Caco-2 (cell line): ENCODE data around the gene SEC11A. TPM values are rescaled to one million over a fixed set of nuclear protein-coding genes. Genes with fewer than 3 reads are reported as not detected.
A peak's percentile ranks its signal among the peaks of the same experiment; 100 is the strongest.

Source experiments
- Bru-seq: library from RNA; stranded (reverse); fragments of 400-500 nt; gene quantifications from one replicate; lab custom pipeline; 2021; lab: Mats Ljungman, UMichigan
- BruChase-seq, 2 experiments: library from RNA; stranded (reverse); fragments of 400-500 nt; gene quantifications; one replicate each; lab custom pipeline; 2021; lab: Mats Ljungman, UMichigan
- BruUV-seq: library from RNA; stranded (reverse); fragments of 400-500 nt; replicated peaks from 2 replicates; lab custom pipeline; 2021; lab: Mats Ljungman, UMichigan
- CTCF ChIA-PET: fragments of 300-600 bp; sonication (Branson Sonifier 250); formaldehyde crosslinking; loops from one replicate; lab custom pipeline; 2022; ENCODE audit warnings: antibody characterized with exemption; lab: Charles Lee
- POLR2A ChIA-PET: fragments of 300-600 bp; sonication (Branson Sonifier 250); formaldehyde crosslinking; loops from one replicate; lab custom pipeline; 2022; ENCODE audit warnings: antibody characterized with exemption; lab: Charles Lee
- DNase-seq, 2 experiments: peaks; one replicate each; pipeline versions ENCODE4 v3.0.0 to v3.0.0-alpha.2; 2020 to 2022
- H3K27me3 ChIP-seq: replicated peaks from 2 replicates; pipeline ENCODE4 v1.6.0; 2011; ENCODE audit warnings: low read length; ENCODE audit not compliant: control insufficient read depth, insufficient read depth
- H3K36me3 ChIP-seq: 2 replicates; pipeline ENCODE4 v1.5.1; 2011; ENCODE audit warnings: low read length; ENCODE audit not compliant: control insufficient read depth, insufficient read depth
- H3K4me1 ChIP-seq: fragments of 250-450 bp; sonication (Bioruptor Pico); 2 replicates; pipeline ENCODE4 v1.5.1; 2020; ENCODE audit warnings: mild to moderate bottlenecking
- H3K4me3 ChIP-seq: 2 replicates; pipeline ENCODE4 v1.5.1; 2011; ENCODE audit warnings: low read depth, mild to moderate bottlenecking, control low read depth, low read length
- H3K9me3 ChIP-seq: fragments of 250-450 bp; sonication (Bioruptor Pico); 2 replicates; pipeline ENCODE4 v1.5.1; 2020; ENCODE audit warnings: mild to moderate bottlenecking, moderate library complexity
- H3K27ac Mint-ChIP-seq: one replicate; pipeline ENCODE4 v1.8.0; 2022; ENCODE audit warnings: mixed read lengths; ENCODE audit not compliant: unreplicated experiment
- H3K27me3 Mint-ChIP-seq: one replicate; pipeline ENCODE4 v1.8.0; 2022; ENCODE audit warnings: mixed read lengths; ENCODE audit not compliant: insufficient read depth, unreplicated experiment
- H3K36me3 Mint-ChIP-seq: one replicate; pipeline ENCODE4 v1.8.0; 2022; ENCODE audit warnings: mild to moderate bottlenecking, mixed read lengths; ENCODE audit not compliant: insufficient read depth, unreplicated experiment
- H3K4me1 Mint-ChIP-seq: one replicate; pipeline ENCODE4 v1.8.0; 2022; ENCODE audit warnings: low read depth, mixed read lengths; ENCODE audit not compliant: unreplicated experiment
- H3K4me3 Mint-ChIP-seq: one replicate; pipeline ENCODE4 v1.8.0; 2022; ENCODE audit warnings: mild to moderate bottlenecking, moderate library complexity, mixed read lengths; ENCODE audit not compliant: unreplicated experiment
- H3K9me3 Mint-ChIP-seq: one replicate; pipeline ENCODE4 v1.8.0; 2022; ENCODE audit warnings: mixed read lengths; ENCODE audit not compliant: unreplicated experiment
- intact Hi-C: fragments of 100-400 bp; cut with micrococcal nuclease; formaldehyde crosslinking; loops from one replicate; pipeline ENCODE4 v1.10.0; 2022; ENCODE audit not compliant: unreplicated experiment
- long read RNA-seq: library from polyadenylated mRNA; stranded (forward); transcript quantifications from one replicate; pipeline ENCODE4 v2.0.0, GENCODE V29; 2022
- total RNA-seq: library from RNA; stranded (reverse); gene quantifications from 2 replicates; pipeline ENCODE4 v1.2.3, GENCODE V29; 2022
- TF ChIP-seq, protein P1 (sequence below), 2 experiments: fragments of 200-600 bp in 1 of 2; IDR thresholded peaks; 1 replicate in 1 of 2; 2 replicates in 1 of 2; pipeline versions ENCODE4 v1.5.1 to v1.8.0; 2011 to 2022; ENCODE audit warnings: antibody characterized with exemption in 1 of 2, control low read depth in 1 of 2, inconsistent platforms in 1 of 2, low read depth in 1 of 2, low read length in 1 of 2, mild to moderate bottlenecking in 1 of 2, moderate library complexity in 1 of 2; ENCODE audit not compliant: insufficient read depth in 1 of 2, severe bottlenecking in 1 of 2, unreplicated experiment in 1 of 2

Gene SEC11A
- 200 and 211 TPM in 2 replicates for total RNA-seq
- percentile 89 among the genes with signal in this experiment for Bru-seq, nascent RNA
- BruChase-seq, experiment 1, labeled RNA remaining after a 2-hour chase, result percentile 86 among the genes with signal in this experiment
- percentile 90 among the genes with signal in this experiment for BruChase-seq, experiment 2, labeled RNA remaining after a 6-hour chase
- long read RNA-seq, transcript SEC11A-202 (7 exons, 1,223 nt), result minor isoform, 5 of 171 reads
- long read RNA-seq, transcript SEC11A-201 (6 exons, 1,656 nt), result major isoform, 147 of 171 reads
- long read RNA-seq, partial matches to known transcripts, result 2 of 171 reads
- long read RNA-seq, other reads (novel, unspliced or antisense), result 6 of 171 reads

DNA sequence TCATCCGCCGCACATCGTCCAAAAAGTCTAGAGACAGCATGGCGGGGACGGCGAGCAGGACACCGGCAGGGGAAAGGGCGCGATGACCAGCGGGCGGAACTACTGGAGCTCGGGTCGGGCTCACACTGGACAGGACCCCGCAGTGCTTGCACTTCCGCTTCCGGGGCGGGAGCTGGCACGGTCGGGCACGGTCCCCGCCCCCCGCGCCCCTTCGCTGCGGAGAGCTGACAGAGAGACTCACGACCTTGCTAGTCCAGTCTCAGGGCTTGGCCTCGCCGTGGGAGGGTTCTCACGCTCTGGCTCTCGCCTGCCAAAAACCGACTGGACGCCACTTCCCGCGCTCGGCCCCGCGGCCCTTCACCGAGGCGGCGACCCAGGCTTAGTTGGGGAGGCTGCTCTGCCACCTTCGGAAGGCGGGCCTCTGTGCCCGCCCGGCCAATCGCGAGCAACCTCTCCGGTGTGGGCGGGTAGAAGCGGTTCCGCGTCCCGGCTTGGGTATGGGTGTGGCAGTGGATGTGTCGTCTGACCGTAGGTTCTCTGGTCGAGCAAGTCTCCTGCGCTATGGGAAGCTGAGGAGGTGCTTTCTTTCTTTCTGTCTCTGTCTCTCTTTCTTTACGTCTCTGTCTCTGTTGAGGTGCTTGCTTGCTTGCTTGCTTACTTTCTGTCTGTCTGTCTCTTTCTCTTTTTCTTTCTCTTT lies at the start of gene SEC11A:
TSS of gene SEC11A (minus strand) at position 104 of the 697 bp plus-strand sequence. CDS start at position 40, 64 bp downstream.
- no peaks in the 10 kb centered on the region for H3K36me3 ChIP-seq
- peak within 1 kb of the TSS; percentile 60 for H3K4me3 ChIP-seq
- Mint-ChIP-seq H3K27me3 (no peaks in the 10 kb centered on the region), H3K27ac (peak within 1 kb of the TSS; percentile 87), H3K4me3 (peak within 1 kb of the TSS; percentile 81), H3K36me3 (peaks cover 35% of the 10 kb centered on the region), H3K9me3 (no peaks in the 10 kb centered on the region), H3K4me1 (peaks cover 6% of the 10 kb centered on the region)
- TF ChIP-seq, protein P1, sequence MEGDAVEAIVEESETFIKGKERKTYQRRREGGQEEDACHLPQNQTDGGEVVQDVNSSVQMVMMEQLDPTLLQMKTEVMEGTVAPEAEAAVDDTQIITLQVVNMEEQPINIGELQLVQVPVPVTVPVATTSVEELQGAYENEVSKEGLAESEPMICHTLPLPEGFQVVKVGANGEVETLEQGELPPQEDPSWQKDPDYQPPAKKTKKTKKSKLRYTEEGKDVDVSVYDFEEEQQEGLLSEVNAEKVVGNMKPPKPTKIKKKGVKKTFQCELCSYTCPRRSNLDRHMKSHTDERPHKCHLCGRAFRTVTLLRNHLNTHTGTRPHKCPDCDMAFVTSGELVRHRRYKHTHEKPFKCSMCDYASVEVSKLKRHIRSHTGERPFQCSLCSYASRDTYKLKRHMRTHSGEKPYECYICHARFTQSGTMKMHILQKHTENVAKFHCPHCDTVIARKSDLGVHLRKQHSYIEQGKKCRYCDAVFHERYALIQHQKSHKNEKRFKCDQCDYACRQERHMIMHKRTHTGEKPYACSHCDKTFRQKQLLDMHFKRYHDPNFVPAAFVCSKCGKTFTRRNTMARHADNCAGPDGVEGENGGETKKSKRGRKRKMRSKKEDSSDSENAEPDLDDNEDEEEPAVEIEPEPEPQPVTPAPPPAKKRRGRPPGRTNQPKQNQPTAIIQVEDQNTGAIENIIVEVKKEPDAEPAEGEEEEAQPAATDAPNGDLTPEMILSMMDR (IDR thresholded peaks at IDR 0.05; ENCODE audit: insufficient read depth in 1 of 2, low read depth in 1 of 2, low read length in 1 of 2, severe bottlenecking in 1 of 2, unreplicated experiment in 1 of 2), result no peak
- no peaks in the 10 kb centered on the region for H3K27me3 ChIP-seq
- DNase-seq, result peak; percentile 95 to 97
- ChIA-PET CTCF (interaction anchor here (0.6 to 1.5 kb wide), 5 partner anchors 9 to 33 kb away, joined by 3 to 11 read pairs (median 4); partner anchors contain the start of gene ZNF592), POLR2A (interaction anchor here (0.6 to 2.5 kb wide), 11 partner anchors 9 to 214 kb away, joined by 3 to 60 read pairs (median 5); partner anchors contain the start of genes WDR73 and ZNF592)
- H3K4me1 ChIP-seq, result peaks cover 5% of the 10 kb centered on the region
- H3K9me3 ChIP-seq, result no peaks in the 10 kb centered on the region
- BruUV-seq, result no TSS peak
- intact Hi-C loops, result loop anchor here (1.0 to 10.0 kb wide), 5 partner anchors 19 to 209 kb away; partner anchors contain the start of genes NMB, WDR73, ZNF592 and ZSCAN2

DNA sequence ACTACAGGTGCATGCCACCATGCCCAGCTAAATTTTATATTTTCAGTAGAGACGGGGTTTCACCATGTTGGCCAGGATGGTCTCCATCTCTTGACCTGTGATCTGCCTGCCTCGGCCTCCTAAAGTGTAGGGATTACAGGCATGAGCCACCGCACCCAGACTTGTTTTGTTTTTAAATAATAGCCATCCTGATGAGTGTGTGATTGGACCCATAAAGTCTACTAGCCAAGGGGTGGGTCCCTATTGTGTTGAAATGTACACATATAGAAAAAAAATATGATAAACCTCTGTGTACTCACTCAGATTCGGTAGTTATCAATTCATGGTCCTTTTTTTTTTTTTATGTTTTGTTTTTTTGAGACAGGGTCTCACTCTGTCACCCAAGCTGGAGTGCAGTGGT lies 49.7 kb upstream of the SEC11A start:
- no peaks in the 10 kb centered on the region for H3K27me3 Mint-ChIP-seq
- Histone ChIP-seq H3K4me3 (no peak overlapping the region), H3K27me3 (no peaks in the 10 kb centered on the region), H3K4me1 (peaks cover 16% of the 10 kb centered on the region; the same call in 1 of the 2 replicates), H3K36me3 (peaks cover 3% of the 10 kb centered on the region; the same call in 1 of the 2 replicates), H3K9me3 (no peaks in the 10 kb centered on the region)
- H3K27ac Mint-ChIP-seq, result no peak overlapping the region
- CTCF ChIA-PET, result no interaction called here
- H3K36me3 Mint-ChIP-seq, result peaks cover 23% of the 10 kb centered on the region
- no peaks in the 10 kb centered on the region for H3K9me3 Mint-ChIP-seq
- TF ChIP-seq, protein P1 (IDR thresholded peaks at IDR 0.05; ENCODE audit: insufficient read depth in 1 of 2, low read depth in 1 of 2, low read length in 1 of 2, severe bottlenecking in 1 of 2, unreplicated experiment in 1 of 2), result no peak
- POLR2A ChIA-PET, result no interaction called here
- intact Hi-C loops, result no loop called here
- H3K4me3 Mint-ChIP-seq, result no peak overlapping the region
- H3K4me1 Mint-ChIP-seq, result peaks cover 8% of the 10 kb centered on the region
- no TSS peak for BruUV-seq
- no peak for DNase-seq

DNA sequence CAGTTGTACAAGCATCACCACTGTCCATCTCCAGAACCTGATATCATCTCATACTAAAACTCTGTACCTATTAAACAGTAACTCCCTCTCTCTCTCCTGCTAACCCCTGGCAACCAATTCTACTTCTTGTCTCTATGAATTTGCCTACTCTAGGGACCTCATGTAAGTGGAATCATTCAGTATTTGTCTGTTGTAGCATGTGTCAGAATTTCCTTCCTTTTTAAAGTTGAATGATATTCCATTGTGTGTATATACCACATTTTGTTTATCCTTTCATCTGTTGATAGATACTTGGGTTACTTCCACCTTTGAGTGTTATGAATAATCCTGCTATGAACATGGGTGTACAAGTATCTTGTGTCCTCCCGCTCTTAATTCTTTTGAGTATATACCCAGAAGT lies 49.0 kb upstream of the SEC11A start:
- Histone ChIP-seq H3K9me3 (no peaks in the 10 kb centered on the region), H3K36me3 (peaks cover 3% of the 10 kb centered on the region; the same call in 1 of the 2 replicates), H3K4me3 (no peak overlapping the region), H3K27me3 (no peaks in the 10 kb centered on the region), H3K4me1 (peaks cover 16% of the 10 kb centered on the region; the same call in 1 of the 2 replicates)
- TF ChIP-seq, protein P1 (IDR thresholded peaks at IDR 0.05; ENCODE audit: insufficient read depth in 1 of 2, low read depth in 1 of 2, low read length in 1 of 2, severe bottlenecking in 1 of 2, unreplicated experiment in 1 of 2), result no peak
- BruUV-seq, result no TSS peak
- Mint-ChIP-seq H3K4me3 (no peak overlapping the region), H3K27me3 (no peaks in the 10 kb centered on the region), H3K9me3 (no peaks in the 10 kb centered on the region), H3K4me1 (peaks cover 8% of the 10 kb centered on the region), H3K27ac (no peak overlapping the region), H3K36me3 (peaks cover 21% of the 10 kb centered on the region)
- intact Hi-C loops, result no loop called here
- POLR2A ChIA-PET, result no interaction called here
- no peak for DNase-seq
- CTCF ChIA-PET, result no interaction called here
